SU-DHL-6 (cell line): ENCODE results near the gene NEIL1.

ENCODE experiments used
- CTCF ChIP-seq: fragments of 200-600 bp; sonication (generic); IDR thresholded peaks from one replicate; pipeline ENCODE4 v1.5.1; 2017; ENCODE audit warnings: antibody characterized with exemption, mild to moderate bottlenecking, low read length, moderate library complexity; ENCODE audit not compliant: insufficient read depth, poor library complexity, severe bottlenecking
- EZH2phosphoT487 ChIP-seq: fragments of 200-600 bp; sonication (generic), shearing (Covaris generic); conservative IDR thresholded peaks from 2 replicates; pipeline ENCODE4 v1.6.1; 2018; ENCODE audit warnings: mild to moderate bottlenecking, antibody characterized with exemption, low read length, moderate library complexity, mixed read lengths

GRCh38 chr15:75367006-75367405 is 20.2 kb downstream of the NEIL1 start:
- TF ChIP-seq CTCF (no peak), EZH2phosphoT487 (no peak)
